SK-N-SH (cell line): Measurements from ENCODE around the gene TOMM20. TPM values are rescaled to one million over a fixed set of nuclear protein-coding genes. Genes with fewer than 3 reads are reported as not detected.
"Not testable (repeated sequence)": the region's sequence is repeated elsewhere in the genome, so short reads cannot be mapped to it uniquely, and the experiment has no call there.

Experiments
- CTCF ChIA-PET: fragments of 300-600, 350-600 bp; formaldehyde crosslinking; extraction: SDS; loops from one replicate; lab custom pipeline; 2021; lab: Yijun Ruan, JAX
- POLR2A ChIA-PET: fragments of 350-600 bp; sonication (Branson Sonifier 250); formaldehyde crosslinking; extraction: SDS; loops from one replicate; lab custom pipeline; 2020; ENCODE audit warnings: antibody characterized with exemption, inconsistent platforms; lab: Yijun Ruan, JAX
- DNase-seq: peaks from one replicate; pipeline ENCODE4 v3.0.0; 2012
- H2AFZ ChIP-seq: fragments of 200-600 bp; sonication (generic); 2 replicates; pipeline ENCODE4 v1.8.1; 2016; ENCODE audit warnings: antibody characterized with exemption, mild to moderate bottlenecking, low read depth
- H3F3A ChIP-seq: fragments of 200-600 bp; sonication (generic); replicated peaks from 2 replicates; pipeline ENCODE3; 2016; ENCODE audit warnings: antibody characterized with exemption, mild to moderate bottlenecking; ENCODE audit not compliant: insufficient read depth
- H3K27ac ChIP-seq, 2 experiments: fragments of 200-500 bp in 1 of 2; fragments of 200-600 bp in 1 of 2; sonication (Bioruptor generic) in 1 of 2; sonication (generic), shearing (Covaris generic) in 1 of 2; 2 replicates each; pipeline versions ENCODE4 v1.5.1 to v1.6.1; 2014 to 2016; ENCODE audit warnings: low read depth in 2 of 2, inconsistent platforms in 1 of 2, low read length in 1 of 2, mild to moderate bottlenecking in 1 of 2, mixed read lengths in 1 of 2
- H3K27me3 ChIP-seq: fragments of 200-600 bp; sonication (generic), shearing (Covaris generic); 2 replicates; pipeline ENCODE4 v1.6.1; 2016; ENCODE audit warnings: mixed run types; ENCODE audit not compliant: insufficient read depth
- H3K36me3 ChIP-seq, 2 experiments: fragments of 200-500 bp in 1 of 2; fragments of 200-600 bp in 1 of 2; sonication (Bioruptor generic) in 1 of 2; sonication (generic) in 1 of 2; replicated peaks in 1 of 2; 2 replicates each; pipeline versions ENCODE3 to v1.5.1; 2014 to 2016; ENCODE audit warnings: low read length in 1 of 2, mild to moderate bottlenecking in 1 of 2; ENCODE audit not compliant: insufficient read depth in 2 of 2, control insufficient read depth in 1 of 2
- H3K4me1 ChIP-seq, 2 experiments: fragments of 200-500 bp in 1 of 2; fragments of 200-600 bp in 1 of 2; sonication (Bioruptor generic) in 1 of 2; sonication (generic), shearing (Covaris generic) in 1 of 2; 2 replicates each; pipeline versions ENCODE4 v1.5.1 to v1.6.1; 2014 to 2016; ENCODE audit warnings: low read depth in 1 of 2, low read length in 1 of 2, mixed run types in 1 of 2; ENCODE audit not compliant: insufficient read depth in 2 of 2, control insufficient read depth in 1 of 2
- H3K4me2 ChIP-seq: fragments of 200-600 bp; sonication (generic), shearing (Covaris generic); 2 replicates; pipeline ENCODE4 v1.6.1; 2017; ENCODE audit warnings: mixed run types
- H3K4me3 ChIP-seq, 2 experiments: fragments of 200-500 bp in 1 of 2; fragments of 200-600 bp in 1 of 2; sonication (Bioruptor generic) in 1 of 2; sonication (generic), shearing (Covaris generic) in 1 of 2; 2 replicates each; pipeline versions ENCODE4 v1.5.1 to v1.8.1; 2014 to 2016; ENCODE audit warnings: low read depth in 2 of 2, inconsistent platforms in 1 of 2, low read length in 1 of 2, mild to moderate bottlenecking in 1 of 2, mixed read lengths in 1 of 2, moderate library complexity in 1 of 2
- H3K79me2 ChIP-seq: fragments of 200-600 bp; sonication (generic); 2 replicates; pipeline ENCODE4 v1.8.1; 2017; ENCODE audit warnings: mild to moderate bottlenecking; ENCODE audit not compliant: insufficient read depth
- H3K9ac ChIP-seq: fragments of 200-600 bp; sonication (generic); 2 replicates; pipeline ENCODE4 v1.6.1; 2017; ENCODE audit warnings: mixed run types
- H3K9me2 ChIP-seq: fragments of 200-600 bp; sonication (generic); 2 replicates; pipeline ENCODE4 v1.6.1; 2017; ENCODE audit warnings: mixed run types
- H3K9me3 ChIP-seq: fragments of 200-600 bp; sonication (generic); 2 replicates; pipeline ENCODE4 v1.6.1; 2017; ENCODE audit warnings: mixed run types, mild to moderate bottlenecking, moderate library complexity
- H4K20me1 ChIP-seq: fragments of 200-600 bp; sonication (generic); 2 replicates; pipeline ENCODE4 v1.6.1; 2017; ENCODE audit warnings: mild to moderate bottlenecking, mixed run types; ENCODE audit not compliant: insufficient read depth
- ELF1 ChIP-seq: IDR thresholded peaks from 2 replicates; pipeline ENCODE4 v1.4.0; 2012
- MXI1 ChIP-seq: IDR thresholded peaks from 2 replicates; pipeline ENCODE4 v1.6.1; 2012; ENCODE audit warnings: mild to moderate bottlenecking, low read depth, low read length, improper control_type of control experiment
- RAD21 ChIP-seq: IDR thresholded peaks from 2 replicates; pipeline ENCODE4 v1.6.1; 2012; ENCODE audit warnings: mild to moderate bottlenecking, low read length
- TCF12 ChIP-seq: IDR thresholded peaks from 2 replicates; pipeline ENCODE4 v1.4.0; 2012
- WGBS: methylation state at CpG from one replicate; pipeline ENCODE4 v1.1.6; 2017; ENCODE audit warnings: low lambda C conversion rate; 5-methylcytosine and 5-hydroxymethylcytosine counted together
- polyA plus RNA-seq, 3 experiments: library from polyadenylated mRNA; depleted of rRNA; stranded (reverse); fragments of >200 nt; gene quantifications; 2 replicates each; pipeline ENCODE4 v1.2.3, GENCODE V29; 2012

The TOMM20 gene
- polyA plus RNA-seq, 1 of the 3 experiments (the other 2 are of a cell fraction), result 86.2 TPM

GRCh38 chr1:235085411-235086117 is 43.1 kb downstream of the TOMM20 start:
- WGBS, result 92% methylated on average over 12 of the region's 12 CpGs
- H3K4me3 ChIP-seq, H3K9ac ChIP-seq, H3K79me2 ChIP-seq, H4K20me1 ChIP-seq, POLR2A ChIA-PET, H3K9me3 ChIP-seq, H3K27ac ChIP-seq, H3K27me3 ChIP-seq, DNase-seq, H3K9me2 ChIP-seq, H2AFZ ChIP-seq, H3K4me2 ChIP-seq, H3K36me3 ChIP-seq: not testable (repeated sequence)
- CTCF ChIA-PET, result interaction anchor here (0.7 to 1.7 kb wide), 4 partner anchors 362 to 599 kb away, joined by 3 to 7 read pairs (median 6); no protein-coding TSS in a partner anchor
- H3K4me1 ChIP-seq, result peaks cover 11 to 14% of the 10 kb centered on the region in 2 experiments; a peak in 3 of 4 replicates
- H3F3A ChIP-seq, result peaks cover 11% of the 10 kb centered on the region

GRCh38 chr1:235080788-235081187 is 47.8 kb downstream of the TOMM20 start:
- CTCF ChIA-PET, result interaction anchor here (3.9 kb wide), 1 partner anchor 594 kb away, joined by 39 read pairs; no protein-coding TSS in a partner anchor
- not testable (repeated sequence) for DNase-seq, H3K9me3 ChIP-seq, H4K20me1 ChIP-seq, H3K4me2 ChIP-seq, H3K27me3 ChIP-seq, H3K4me3 ChIP-seq, H3K27ac ChIP-seq, H3K36me3 ChIP-seq, H3K9ac ChIP-seq, H3K79me2 ChIP-seq, H3K9me2 ChIP-seq, H2AFZ ChIP-seq
- 86% methylated on average over 5 of the region's 5 CpGs for WGBS
- Histone ChIP-seq H3F3A (peaks cover 30% of the 10 kb centered on the region), H3K4me1 (peaks cover 19 to 22% of the 10 kb centered on the region in 2 experiments; a peak in 3 of 4 replicates)
- POLR2A ChIA-PET, result interaction anchor here (1.6 kb wide), 1 partner anchor 468 kb away, joined by 4 read pairs; no protein-coding TSS in a partner anchor

GRCh38 chr1:235080297-235080657 is 48.4 kb downstream of the TOMM20 start:
- H2AFZ ChIP-seq, H3K27me3 ChIP-seq, H4K20me1 ChIP-seq, DNase-seq, H3K4me2 ChIP-seq, H3K9me3 ChIP-seq, H3K27ac ChIP-seq, H3K9ac ChIP-seq, POLR2A ChIA-PET, H3K4me3 ChIP-seq, H3K36me3 ChIP-seq, H3K79me2 ChIP-seq, H3K9me2 ChIP-seq: not testable (repeated sequence)
- Histone ChIP-seq H3K4me1 (peaks cover 22 to 25% of the 10 kb centered on the region in 2 experiments; a peak in 3 of 4 replicates), H3F3A (peaks cover 35% of the 10 kb centered on the region)
- CTCF ChIA-PET, result interaction anchor here (1.5 kb wide), 1 partner anchor 356 kb away, joined by 4 read pairs; no protein-coding TSS in a partner anchor
- WGBS, result 93% methylated on average over 4 of the region's 4 CpGs

- ChIA-PET POLR2A (no interaction called here), CTCF (interaction anchor here (0.5 to 1.5 kb wide), 7 partner anchors 14 to 593 kb away, joined by 3 to 4 read pairs (median 3); no protein-coding TSS in a partner anchor)
- Histone ChIP-seq H3K4me2 (no peak overlapping the region; the same call in 1 of the 2 replicates), H3K27me3 (no peaks in the 10 kb centered on the region), H3K9ac (no peak overlapping the region), H3K9me3 (no peaks in the 10 kb centered on the region), H3K36me3 (no peaks in the 10 kb centered on the region), H3K79me2 (no peaks in the 10 kb centered on the region), H3K9me2 (no peaks in the 10 kb centered on the region), H4K20me1 (no peaks in the 10 kb centered on the region), H3K27ac (no peak overlapping the region), H2AFZ (no peak overlapping the region), H3K4me3 (no peak overlapping the region), H3K4me1 (peaks cover 28 to 31% of the 10 kb centered on the region in 2 experiments; a peak in 3 of 4 replicates), H3F3A (peaks cover 42% of the 10 kb centered on the region)
- 91% methylated on average over 8 of the region's 8 CpGs for WGBS
- no peak for DNase-seq
- TF ChIP-seq ELF1, result no peak
- no peak for TF ChIP-seq RAD21
- TF ChIP-seq TCF12, result peak; percentile 55
- no peak for TF ChIP-seq MXI1
Measured at GRCh38 chr1:235079443-235080296, 49.0 kb downstream of the TOMM20 start.
